Stimulated activated CD4-positive, alpha-beta T cell treated with anti-CD3 and anti-CD28 coated beads, Interleukin-2, amount 100 ng/mL, for 24 hours (primary cell): ENCODE results near the gene CA11.

Experiments
- DNase-seq, 2 donors: peaks; one replicate each; pipeline ENCODE4 v3.0.0-alpha.2; 2020

The CA11 gene

GRCh38 chr19:48627865-48628314 is 18.1 kb downstream of the CA11 start:
- no peak for DNase-seq

GRCh38 chr19:48627201-48627864 is 18.7 kb downstream of the CA11 start:
- no peak for DNase-seq

GRCh38 chr19:48625891-48626327 is 20.1 kb downstream of the CA11 start:
- DNase-seq: no peak

- DNase-seq: no peak
Measured at GRCh38 chr19:48624791-48625723, 20.9 kb downstream of the CA11 start.

- DNase-seq: peak; percentile 98 to 99
Measured at GRCh38 chr19:48624067-48624594, 21.9 kb downstream of the CA11 start.

GRCh38 chr19:48623556-48624066 is 22.4 kb downstream of the CA11 start:
- DNase-seq: no peak

- no peak for DNase-seq
Measured at GRCh38 chr19:48619692-48620585, 26.0 kb downstream of the CA11 start.

- DNase-seq: peak; percentile 95 to 96
Measured at GRCh38 chr19:48618916-48619691, 26.9 kb downstream of the CA11 start, which contains the start of the genes RPL18 and SPHK2. Gene RPL18 (minus strand): TSS chr19:48619178. CDS start chr19:48619143, 35 bp downstream. Gene SPHK2 (plus strand): TSS chr19:48619506. CDS start chr19:48620515, 1,009 bp downstream.

GRCh38 chr19:48618278-48618915 is 27.6 kb downstream of the CA11 start:
- DNase-seq: no peak

- no peak for DNase-seq
Measured at GRCh38 chr19:48617146-48617937, 28.6 kb downstream of the CA11 start.

GRCh38 chr19:48616491-48617056 is 29.4 kb downstream of the CA11 start:
- DNase-seq: no peak

GRCh38 chr19:48616041-48616436 is 29.9 kb downstream of the CA11 start:
- DNase-seq: no peak

GRCh38 chr19:48615231-48616040 is 30.6 kb downstream of the CA11 start:
- no peak for DNase-seq

GRCh38 chr19:48614436-48615230 is 31.4 kb downstream of the CA11 start, which contains the start of gene FAM83E:
Gene FAM83E (minus strand): TSS chr19:48615076. CDS start chr19:48613372, 1,704 bp downstream.
- peak in 1 of 2 donors; percentile 54 for DNase-seq

- no peak for DNase-seq
Measured at GRCh38 chr19:48613852-48614435, 32.0 kb downstream of the CA11 start.

- DNase-seq: no peak
Measured at GRCh38 chr19:48613024-48613851, 32.7 kb downstream of the CA11 start.
